OCI-LY7 (cell line): ENCODE measurements around the gene PRRT1B.

ENCODE experiments used
- EZH2phosphoT487 ChIP-seq: fragments of 200-600 bp; sonication (generic); IDR thresholded peaks from 2 replicates; pipeline ENCODE4 v1.6.1; 2018; ENCODE audit warnings: low read depth, borderline replicate concordance, mild to moderate bottlenecking, mixed run types, antibody characterized with exemption, low read length, moderate library complexity, mixed read lengths
- TF ChIP-seq, protein P1 (sequence below): fragments of 200-600 bp; sonication (generic); conservative IDR thresholded peaks from 2 replicates; pipeline ENCODE4 v1.5.1; 2014; ENCODE audit warnings: mild to moderate bottlenecking, antibody characterized with exemption, low read length, moderate library complexity, mixed read lengths

- TF ChIP-seq EZH2phosphoT487, result no peak
- TF ChIP-seq, protein P1, sequence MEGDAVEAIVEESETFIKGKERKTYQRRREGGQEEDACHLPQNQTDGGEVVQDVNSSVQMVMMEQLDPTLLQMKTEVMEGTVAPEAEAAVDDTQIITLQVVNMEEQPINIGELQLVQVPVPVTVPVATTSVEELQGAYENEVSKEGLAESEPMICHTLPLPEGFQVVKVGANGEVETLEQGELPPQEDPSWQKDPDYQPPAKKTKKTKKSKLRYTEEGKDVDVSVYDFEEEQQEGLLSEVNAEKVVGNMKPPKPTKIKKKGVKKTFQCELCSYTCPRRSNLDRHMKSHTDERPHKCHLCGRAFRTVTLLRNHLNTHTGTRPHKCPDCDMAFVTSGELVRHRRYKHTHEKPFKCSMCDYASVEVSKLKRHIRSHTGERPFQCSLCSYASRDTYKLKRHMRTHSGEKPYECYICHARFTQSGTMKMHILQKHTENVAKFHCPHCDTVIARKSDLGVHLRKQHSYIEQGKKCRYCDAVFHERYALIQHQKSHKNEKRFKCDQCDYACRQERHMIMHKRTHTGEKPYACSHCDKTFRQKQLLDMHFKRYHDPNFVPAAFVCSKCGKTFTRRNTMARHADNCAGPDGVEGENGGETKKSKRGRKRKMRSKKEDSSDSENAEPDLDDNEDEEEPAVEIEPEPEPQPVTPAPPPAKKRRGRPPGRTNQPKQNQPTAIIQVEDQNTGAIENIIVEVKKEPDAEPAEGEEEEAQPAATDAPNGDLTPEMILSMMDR, result no peak
These were observed 34.5 kb downstream of the PRRT1B start for GRCh38 chr9:131579789-131580211.
